SU-DHL-6 (cell line): ENCODE results near the gene RHOA.
A peak's percentile ranks its signal among the peaks of the same experiment; 100 is the strongest.

Experiments used
- H2AFZ ChIP-seq: fragments of 200-600 bp; sonication (generic); 2 replicates; pipeline ENCODE4 v1.6.1; 2014; ENCODE audit warnings: low read depth, mild to moderate bottlenecking, moderate library complexity, mixed read lengths, antibody characterized with exemption, low read length; ENCODE audit not compliant: severe bottlenecking
- H3F3A ChIP-seq: fragments of 200-600 bp; shearing (Covaris generic); 2 replicates; pipeline ENCODE4 v1.6.0; 2016; ENCODE audit warnings: antibody characterized with exemption, mild to moderate bottlenecking; ENCODE audit not compliant: insufficient read depth
- H3K27ac ChIP-seq: fragments of 200-600 bp; sonication (generic); 2 replicates; pipeline ENCODE4 v1.5.1; 2016; ENCODE audit warnings: low read depth, mild to moderate bottlenecking, low read length, moderate library complexity, mixed read lengths
- H3K27me3 ChIP-seq: fragments of 200-600 bp; sonication (generic), shearing (Covaris generic); 2 replicates; pipeline ENCODE4 v1.6.0; 2014; ENCODE audit warnings: mild to moderate bottlenecking, low read length
- H3K36me3 ChIP-seq: fragments of 200-600 bp; sonication (generic); 2 replicates; pipeline ENCODE4 v1.6.1; 2014; ENCODE audit warnings: mild to moderate bottlenecking, low read length, mixed read lengths
- H3K4me2 ChIP-seq: fragments of 300-600, 200-600 bp; shearing (Covaris generic), sonication (generic); 2 replicates; pipeline ENCODE4 v1.6.0; 2014; ENCODE audit warnings: low read length, low read depth, mild to moderate bottlenecking; ENCODE audit not compliant: poor library complexity, severe bottlenecking
- H3K4me3 ChIP-seq: fragments of 200-600 bp; sonication (generic); 2 replicates; pipeline ENCODE4 v1.5.1; 2014; ENCODE audit warnings: antibody characterized with exemption, low read length, mild to moderate bottlenecking, mixed read lengths; ENCODE audit not compliant: insufficient read depth, poor library complexity, severe bottlenecking
- H3K79me2 ChIP-seq: fragments of 200-600 bp; sonication (generic); 2 replicates; pipeline ENCODE4 v1.6.1; 2014; ENCODE audit warnings: mild to moderate bottlenecking, low read length, moderate library complexity; ENCODE audit not compliant: insufficient read depth
- H3K9ac ChIP-seq: fragments of 200-600 bp; sonication (generic); 2 replicates; pipeline ENCODE4 v1.7.0; 2014; ENCODE audit warnings: mild to moderate bottlenecking, low read length
- H3K9me2 ChIP-seq: fragments of 200-600 bp; sonication (generic); replicated peaks from 2 replicates; pipeline ENCODE4 v1.6.1; 2014; ENCODE audit warnings: low read length; ENCODE audit not compliant: insufficient read depth
- H3K9me3 ChIP-seq: fragments of 200-600 bp; sonication (generic); 2 replicates; pipeline ENCODE4 v1.6.1; 2014; ENCODE audit warnings: low read length, mixed read lengths; ENCODE audit not compliant: insufficient read depth
- H4K20me1 ChIP-seq: fragments of 200-600 bp; sonication (generic); 2 replicates; pipeline ENCODE4 v1.6.1; 2014; ENCODE audit warnings: low read depth, mild to moderate bottlenecking, antibody characterized with exemption, low read length, moderate library complexity, mixed read lengths
- CTCF ChIP-seq: fragments of 200-600 bp; sonication (generic); IDR thresholded peaks from one replicate; pipeline ENCODE4 v1.5.1; 2017; ENCODE audit warnings: antibody characterized with exemption, mild to moderate bottlenecking, low read length, moderate library complexity; ENCODE audit not compliant: insufficient read depth, poor library complexity, severe bottlenecking
- EZH2phosphoT487 ChIP-seq: fragments of 200-600 bp; sonication (generic), shearing (Covaris generic); conservative IDR thresholded peaks from 2 replicates; pipeline ENCODE4 v1.6.1; 2018; ENCODE audit warnings: mild to moderate bottlenecking, antibody characterized with exemption, low read length, moderate library complexity, mixed read lengths

The RHOA gene

GRCh38 chr3:49339941-49340800 lies 71.6 kb downstream of the RHOA start, which contains the start of gene USP4:
TSS of gene USP4 (minus strand) at chr3:49340053. CDS start at chr3:49340024, 29 bp downstream.
- peaks cover 2% of the 10 kb centered on the region for H3K36me3 ChIP-seq

DNA sequence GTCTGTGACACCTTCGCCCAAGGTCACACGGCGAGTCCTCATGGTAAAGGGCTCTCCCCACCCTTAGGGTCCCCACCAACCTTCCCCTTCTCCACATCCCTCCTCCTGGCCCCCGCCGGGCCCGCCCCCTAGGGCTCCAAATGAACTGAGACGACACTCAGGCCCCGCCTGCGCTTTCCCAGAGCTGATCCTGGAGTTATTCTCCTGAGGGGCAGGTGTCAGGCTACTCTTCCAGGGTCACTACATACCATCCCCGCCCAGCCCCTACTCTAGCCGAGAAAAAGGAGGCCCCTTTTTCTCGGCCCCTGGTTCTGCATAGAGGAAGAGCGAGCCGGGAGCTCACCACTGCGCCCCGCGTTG lies 72.2 kb downstream of the RHOA start:
- peak overlapping the region; percentile 76 for H2AFZ ChIP-seq
- H3K9ac ChIP-seq: peak overlapping the region; percentile 96
- H3K79me2 ChIP-seq: peaks cover 34% of the 10 kb centered on the region
- no peaks in the 10 kb centered on the region for H3K9me3 ChIP-seq
- H3K4me2 ChIP-seq: peak overlapping the region; percentile 98
- H3K36me3 ChIP-seq: peaks cover 6% of the 10 kb centered on the region
- no peaks in the 10 kb centered on the region for H3K9me2 ChIP-seq
- H3K4me3 ChIP-seq: peak overlapping the region; percentile 98
- H3K27me3 ChIP-seq: no peaks in the 10 kb centered on the region
- peaks cover 20% of the 10 kb centered on the region for H3F3A ChIP-seq
- peak overlapping the region; percentile 91 for H3K27ac ChIP-seq
- TF ChIP-seq CTCF: no peak
- H4K20me1 ChIP-seq: no peaks in the 10 kb centered on the region

More at GRCh38 chr3:49339941-49340800, 71.6 kb downstream of the RHOA start, which contains the start of gene USP4:
- peak within 1 kb of the TSS; percentile 98 for H3K4me2 ChIP-seq
- no peaks in the 10 kb centered on the region for H3K9me3 ChIP-seq
- H3K9me2 ChIP-seq: no peaks in the 10 kb centered on the region
- TF ChIP-seq CTCF (peak; percentile 39), EZH2phosphoT487 (no peak)
- H3K9ac ChIP-seq: peak within 1 kb of the TSS; percentile 96
- peak within 1 kb of the TSS; percentile 91 for H3K27ac ChIP-seq
- no peaks in the 10 kb centered on the region for H4K20me1 ChIP-seq
- peak within 1 kb of the TSS; percentile 98 for H3K4me3 ChIP-seq
- peak within 1 kb of the TSS; percentile 76 for H2AFZ ChIP-seq
- peaks cover 34% of the 10 kb centered on the region for H3K79me2 ChIP-seq
- H3K27me3 ChIP-seq: no peaks in the 10 kb centered on the region
- peaks cover 20% of the 10 kb centered on the region for H3F3A ChIP-seq

GRCh38 chr3:49333916-49334633 lies 77.7 kb downstream of the RHOA start:
- H3K27me3 ChIP-seq: no peaks in the 10 kb centered on the region
- H3K9me2 ChIP-seq: no peaks in the 10 kb centered on the region
- TF ChIP-seq EZH2phosphoT487 (no peak), CTCF (no peak)
- H3K9ac ChIP-seq: no peak overlapping the region
- H3K4me3 ChIP-seq: no peak overlapping the region
- peaks cover 15% of the 10 kb centered on the region for H3K36me3 ChIP-seq
- H3F3A ChIP-seq: peaks cover 4% of the 10 kb centered on the region; the same call in 1 of the 2 replicates
- H4K20me1 ChIP-seq: no peaks in the 10 kb centered on the region
- peaks cover 32% of the 10 kb centered on the region for H3K79me2 ChIP-seq
- H2AFZ ChIP-seq: no peak overlapping the region
- H3K27ac ChIP-seq: no peak overlapping the region
- H3K9me3 ChIP-seq: no peaks in the 10 kb centered on the region
- H3K4me2 ChIP-seq: no peak overlapping the region
